GM12892 (cell line): ENCODE data around the gene CHKA.

Source experiments
- POLR2A ChIP-seq: IDR thresholded peaks from 2 replicates; pipeline ENCODE4 v1.6.1; 2011; ENCODE audit warnings: low read depth, low read length, control low read depth
- POLR2AphosphoS5 ChIP-seq: IDR thresholded peaks from 2 replicates; pipeline ENCODE4 v1.6.1; 2011; ENCODE audit warnings: low read depth, low read length, control low read depth
- TAF1 ChIP-seq: IDR thresholded peaks from 2 replicates; pipeline ENCODE4 v1.6.1; 2011; ENCODE audit warnings: low read depth, mild to moderate bottlenecking, control low read depth, low read length, borderline replicate concordance

- TF ChIP-seq POLR2A (no peak), POLR2AphosphoS5 (no peak), TAF1 (no peak)
These were observed 56.3 kb downstream of the CHKA start for GRCh38 chr11:68064926-68065325.
